ENCODE data around the gene CELSR3. TPM values are rescaled to one million over a fixed set of nuclear protein-coding genes. Genes with fewer than 3 reads are reported as not detected.
A peak's percentile ranks its signal among the peaks of the same experiment; 100 is the strongest.

CELSR3 gene
- polyA plus RNA-seq, 2 of the 4 experiments (the other 2 are of a cell fraction), result 2.2 to 4.8 TPM

- no peak for DNase-seq (ENCODE audit: low read depth in 1 of 2, low spot score in 1 of 2)
- WGBS (ENCODE audit: missing lambda C conversion rate), result 95% methylated on average over 8 of the region's 8 CpGs
- peaks cover 37% of the 10 kb centered on the region for H3K4me1 ChIP-seq
- H3K4me2 ChIP-seq, result no peak overlapping the region
- no peak for FAIRE-seq
- H3K27ac ChIP-seq, result no peak overlapping the region
- no peaks in the 10 kb centered on the region for H3K9me3 ChIP-seq
- CTCF ChIA-PET, result interaction anchor here (0.9 to 1.0 kb wide), 3 partner anchors 10 to 41 kb away, joined by 3 read pairs; partner anchors contain the start of gene NCKIPSD
- TF ChIP-seq HDAC2 (IDR thresholded peaks at IDR 0.05), result no peak
- TF ChIP-seq MAFK (IDR thresholded peaks at IDR 0.05; ENCODE audit: partially characterized antibody), result no peak
- TF ChIP-seq ZFP36 (IDR thresholded peaks at IDR 0.05; ENCODE audit: borderline replicate concordance, partially characterized antibody), result no peak
- no peak for TF ChIP-seq RCOR1 (IDR thresholded peaks at IDR 0.05; ENCODE audit: low read depth, low read length)
- POLR2A ChIA-PET, result no interaction called here
- no peak overlapping the region for H3K4me3 ChIP-seq
- no peak for ATAC-seq
These were observed 36.2 kb upstream of the CELSR3 start for GRCh38 chr3:48698891-48699290.

GRCh38 chr3:48697952-48698351 lies 35.3 kb upstream of the CELSR3 start:
- FAIRE-seq, result no peak
- POLR2A ChIA-PET, result interaction anchor here (1.5 kb wide), 1 partner anchor 19 kb away, joined by 8 read pairs; no protein-coding TSS in a partner anchor
- WGBS (ENCODE audit: missing lambda C conversion rate), result 87% methylated on average over 3 of the region's 3 CpGs

GRCh38 chr3:48696601-48697000 lies 33.9 kb upstream of the CELSR3 start:
- no peak for ATAC-seq
- TF ChIP-seq MAZ (IDR thresholded peaks at IDR 0.05; ENCODE audit: borderline replicate concordance, low read depth, low read length) (no peak), NPAS2 (CRISPR knock-in tag; IDR thresholded peaks at IDR 0.05; ENCODE audit: borderline replicate concordance) (no peak), REST (IDR thresholded peaks at IDR 0.05) (no peak), JUN (IDR thresholded peaks at IDR 0.05) (no peak), HOXA7 (CRISPR knock-in tag; IDR thresholded peaks at IDR 0.05) (no peak), RCOR1 (IDR thresholded peaks at IDR 0.05; ENCODE audit: low read depth, low read length) (no peak), EP300 (IDR thresholded peaks at IDR 0.05) (no peak), NR3C1 (IDR thresholded peaks at IDR 0.05) (no peak), EHMT2 (IDR thresholded peaks at IDR 0.05; ENCODE audit: low read depth) (no peak), ZFP36 (IDR thresholded peaks at IDR 0.05; ENCODE audit: borderline replicate concordance, partially characterized antibody) (no peak), NFE2L2 (conservative IDR thresholded peaks at IDR 0.05; ENCODE audit: low read length) (no peak), ZNF302 (CRISPR knock-in tag; IDR thresholded peaks at IDR 0.05) (no peak), POLR2AphosphoS2 (conservative IDR thresholded peaks at IDR 0.05; ENCODE audit: low read length) (no peak), RAD21 (conservative IDR thresholded peaks at IDR 0.05 in 1 of 2, IDR thresholded peaks at IDR 0.05 in 1 of 2) (no peak)
- Histone ChIP-seq H3K9me3 (no peaks in the 10 kb centered on the region), H3K4me2 (no peak overlapping the region), H3K4me1 (peaks cover 37% of the 10 kb centered on the region), H3K27ac (no peak overlapping the region), H3K4me3 (no peak overlapping the region)
- POLR2A ChIA-PET, result interaction anchor here (0.6 to 0.7 kb wide), 2 partner anchors 11 to 167 kb away, joined by 3 read pairs; no protein-coding TSS in a partner anchor
- CTCF ChIA-PET, result interaction anchor here (0.6 to 2.5 kb wide), 3 partner anchors 10 to 62 kb away, joined by 3 to 11 read pairs (median 6); no protein-coding TSS in a partner anchor
- no peak for DNase-seq (ENCODE audit: low read depth in 1 of 2, low spot score in 1 of 2)
- no peak for FAIRE-seq

More at GRCh38 chr3:48697952-48698351, 35.3 kb upstream of the CELSR3 start:
- DNase-seq (ENCODE audit: low read depth in 1 of 2, low spot score in 1 of 2) (no peak), ATAC-seq (peak; percentile 63 to 64; a peak in 4 of 6 replicates)
- no peak for TF ChIP-seq ZFP36 (IDR thresholded peaks at IDR 0.05; ENCODE audit: borderline replicate concordance, partially characterized antibody)
- no peak for TF ChIP-seq ELK1 (IDR thresholded peaks at IDR 0.05; ENCODE audit: low read depth, low read length)
- no peak for TF ChIP-seq NR3C1 (IDR thresholded peaks at IDR 0.05)
- no peak for TF ChIP-seq MAFK (IDR thresholded peaks at IDR 0.05; ENCODE audit: partially characterized antibody)
- TF ChIP-seq CHD2 (IDR thresholded peaks at IDR 0.05; ENCODE audit: low read length, partially characterized antibody), result no peak
- no peak for TF ChIP-seq TFCP2L1 (CRISPR knock-in tag; IDR thresholded peaks at IDR 0.05)
- no peak for TF ChIP-seq FOSL2 (IDR thresholded peaks at IDR 0.05)
- TF ChIP-seq FOSL2 (CRISPR knock-in tag; IDR thresholded peaks at IDR 0.05), result no peak
- TF ChIP-seq CBX2 (IDR thresholded peaks at IDR 0.05; ENCODE audit: borderline replicate concordance, low read depth), result no peak
- Histone ChIP-seq H3K27ac (no peak overlapping the region), H3K9me3 (no peaks in the 10 kb centered on the region), H3K4me2 (no peak overlapping the region), H3K4me3 (no peak overlapping the region), H3K4me1 (peaks cover 37% of the 10 kb centered on the region)
- CTCF ChIA-PET, result interaction anchor here (0.9 to 2.5 kb wide), 3 partner anchors 9 to 42 kb away, joined by 3 to 11 read pairs (median 3); partner anchors contain the start of gene NCKIPSD

Measured in A549 (cell line).